PFSK-1 (cell line): ENCODE results near the gene C1orf21.

Source experiments
- FOXP2 ChIP-seq: optimal IDR thresholded peaks from 2 replicates; pipeline ENCODE3; 2011; ENCODE audit warnings: borderline replicate concordance, control low read depth, inconsistent platforms; ENCODE audit not compliant: insufficient read depth; ENCODE audit errors: extremely low read length, extremely low read depth
- POLR2AphosphoS5 ChIP-seq: IDR thresholded peaks from 2 replicates; pipeline ENCODE4 v1.6.1; 2012; ENCODE audit warnings: low read depth, mild to moderate bottlenecking, control low read depth, low read length, moderate library complexity
- REST ChIP-seq, 2 experiments: IDR thresholded peaks; 2 replicates each; pipeline versions ENCODE4 v1.6.1 to v1.8.0; 2011 to 2012; ENCODE audit warnings: low read depth in 2 of 2, low read length in 2 of 2, control low read depth in 1 of 2, inconsistent platforms in 1 of 2, mild to moderate bottlenecking in 1 of 2, moderate library complexity in 1 of 2; ENCODE audit not compliant: insufficient read depth in 1 of 2
- SIN3A ChIP-seq: IDR thresholded peaks from 2 replicates; pipeline ENCODE4 v1.6.1; 2012; ENCODE audit warnings: mild to moderate bottlenecking, low read length, moderate library complexity, borderline replicate concordance; ENCODE audit not compliant: insufficient read depth
- TAF1 ChIP-seq: IDR thresholded peaks from 2 replicates; pipeline ENCODE4 v1.6.1; 2012; ENCODE audit warnings: low read length, control low read depth, borderline replicate concordance; ENCODE audit not compliant: insufficient read depth

- TF ChIP-seq TAF1 (no peak), POLR2AphosphoS5 (no peak), REST (IDR thresholded peaks at IDR 0.05; ENCODE audit: insufficient read depth in 1 of 2, low read depth in 2 of 2, low read length in 2 of 2) (no peak), SIN3A (no peak), FOXP2 (no peak)
Measured at GRCh38 chr1:184532199-184532598, 145.4 kb downstream of the C1orf21 start.
